Fibroblast of the aortic adventitia (primary cell): Measurements from ENCODE around the gene EXT2. TPM values are rescaled to one million over a fixed set of nuclear protein-coding genes. Genes with fewer than 3 reads are reported as not detected.
A peak's percentile ranks its signal among the peaks of the same experiment; 100 is the strongest.

Source experiments
- DNase-seq: peaks from one replicate; pipeline ENCODE4 v3.0.0-alpha.2; 2010; ENCODE audit warnings: low read depth
- H3K4me3 ChIP-seq: 2 replicates; pipeline ENCODE4 v1.5.1; 2011; ENCODE audit warnings: low read depth, mild to moderate bottlenecking, control low read depth, low read length, moderate library complexity
- CTCF ChIP-seq: IDR thresholded peaks from 2 replicates; pipeline ENCODE4 v1.5.1; 2011; ENCODE audit warnings: mild to moderate bottlenecking, low read length, control low read depth, inconsistent platforms; ENCODE audit not compliant: insufficient read depth
- total RNA-seq: library from RNA; depleted of rRNA; stranded (reverse); fragments of >200 nt; gene quantifications from 2 replicates; pipeline ENCODE4 v1.2.3, GENCODE V29; 2012; ENCODE audit warnings: low replicate concordance

EXT2 gene
- total RNA-seq: 100 and 148 TPM in 2 replicates

GRCh38 chr11:44095506-44096359 is at the start of gene EXT2:
EXT2 (plus strand) TSS chr11:44095678; CDS start chr11:44107713, 12,035 bp downstream.
- peak; percentile 79 for DNase-seq
- peak within 1 kb of the TSS; percentile 82 for H3K4me3 ChIP-seq
- peak; percentile 91 for TF ChIP-seq CTCF

- no peak for DNase-seq
- no peak overlapping the region for H3K4me3 ChIP-seq
- no peak for TF ChIP-seq CTCF
Observed at GRCh38 chr11:44046182-44046581, 49.3 kb upstream of the EXT2 start.

- TF ChIP-seq CTCF: no peak
- DNase-seq: no peak
- H3K4me3 ChIP-seq: no peak overlapping the region
Observed at GRCh38 chr11:44047298-44047697, 48.2 kb upstream of the EXT2 start.

- TF ChIP-seq CTCF: no peak
- DNase-seq: no peak
- no peak within 1 kb of the TSS for H3K4me3 ChIP-seq
Observed at GRCh38 chr11:44047931-44048431, 47.5 kb upstream of the EXT2 start, which contains the start of gene ACCSL. ACCSL (plus strand) TSS chr11:44047981; CDS start chr11:44048037, 56 bp downstream.

GRCh38 chr11:44049832-44050231 is 45.6 kb upstream of the EXT2 start:
- TF ChIP-seq CTCF: no peak
- DNase-seq: no peak
- H3K4me3 ChIP-seq: no peak overlapping the region

GRCh38 chr11:44051171-44051570 is 44.3 kb upstream of the EXT2 start:
- H3K4me3 ChIP-seq: no peak overlapping the region
- no peak for DNase-seq
- TF ChIP-seq CTCF: no peak
